Activated T-helper 1 cell treated with anti-CD3 and anti-CD28 coated beads, Interleukin-2, amount 50 U/mL, for 16 hours (primary cell): ENCODE data around the gene HIBCH.
"Not testable (repeated sequence)": the region's sequence is repeated elsewhere in the genome, so short reads cannot be mapped to it uniquely, and the experiment has no call there.

Source experiments
- DNase-seq, 2 donors: peaks; one replicate each; pipeline ENCODE4 v3.0.0-alpha.2; 2020; ENCODE audit warnings: low read depth in 1 of 2, low spot score in 1 of 2

The HIBCH gene

GRCh38 chr2:190255676-190256075, 64.0 kb downstream of the HIBCH start:
- DNase-seq, result no peak

GRCh38 chr2:190254063-190254850, 65.4 kb downstream of the HIBCH start:
- DNase-seq, result no peak

- DNase-seq, result no peak
These were observed 69.2 kb downstream of the HIBCH start for GRCh38 chr2:190250421-190250820.

GRCh38 chr2:190235551-190236075, 84.0 kb downstream of the HIBCH start:
- DNase-seq, result no peak

GRCh38 chr2:190235101-190235500, 84.5 kb downstream of the HIBCH start:
- DNase-seq, result no peak

- DNase-seq, result not testable (repeated sequence)
These were observed 95.6 kb downstream of the HIBCH start for GRCh38 chr2:190223989-190224388.

GRCh38 chr2:190222745-190223144, 96.9 kb downstream of the HIBCH start:
- not testable (repeated sequence) for DNase-seq

GRCh38 chr2:190221429-190221828, 98.2 kb downstream of the HIBCH start:
- no peak for DNase-seq

GRCh38 chr2:190219186-190219585, 100.4 kb downstream of the HIBCH start:
- no peak for DNase-seq

GRCh38 chr2:190217616-190218015, 102.0 kb downstream of the HIBCH start:
- no peak for DNase-seq

- DNase-seq, result no peak
These were observed 102.8 kb downstream of the HIBCH start for GRCh38 chr2:190216829-190217228.

- DNase-seq, result no peak
These were observed 104.0 kb downstream of the HIBCH start for GRCh38 chr2:190215620-190216019.

GRCh38 chr2:190214426-190215194, 105.0 kb downstream of the HIBCH start:
- no peak for DNase-seq

GRCh38 chr2:190213441-190214335, 105.9 kb downstream of the HIBCH start:
- DNase-seq, result no peak

- DNase-seq, result no peak
These were observed 109.2 kb downstream of the HIBCH start for GRCh38 chr2:190210471-190210870.

- DNase-seq, result no peak
These were observed 110.1 kb downstream of the HIBCH start for GRCh38 chr2:190209559-190209958.

GRCh38 chr2:190207930-190208329, 111.7 kb downstream of the HIBCH start:
- DNase-seq, result no peak

- DNase-seq, result no peak
These were observed 114.0 kb downstream of the HIBCH start for GRCh38 chr2:190205657-190206056.

- DNase-seq, result no peak
These were observed 117.0 kb downstream of the HIBCH start for GRCh38 chr2:190202604-190203003.

GRCh38 chr2:190202018-190202417, 117.6 kb downstream of the HIBCH start:
- DNase-seq, result no peak

- DNase-seq, result no peak
These were observed 119.0 kb downstream of the HIBCH start for GRCh38 chr2:190200603-190201002.
